HL-60 (cell line): Measurements from ENCODE around the gene LRMDA.

Experiments
- DNase-seq, 2 experiments: peaks; one replicate each; pipeline ENCODE4 v3.0.0-alpha.2; 2010 to 2020; ENCODE audit warnings: low read depth in 1 of 2, low spot score in 1 of 2
- H3K27ac ChIP-seq: fragments of 250-450 bp; sonication (Bioruptor Pico); replicated peaks from 2 replicates; pipeline ENCODE4 v1.5.1; 2020; ENCODE audit warnings: mild to moderate bottlenecking, moderate library complexity
- H3K27me3 ChIP-seq: fragments of 250-450 bp; sonication (Bioruptor Pico); 2 replicates; pipeline ENCODE4 v1.5.1; 2021; ENCODE audit warnings: mild to moderate bottlenecking, moderate library complexity; ENCODE audit not compliant: insufficient read depth, poor library complexity, severe bottlenecking
- H3K4me3 ChIP-seq: replicated peaks from 2 replicates; pipeline ENCODE4 v1.5.1; 2011; ENCODE audit warnings: mild to moderate bottlenecking, control low read depth, low read length; ENCODE audit not compliant: insufficient read depth
- CTCF ChIP-seq: IDR thresholded peaks from one replicate; pipeline ENCODE4 v1.5.1; 2011; ENCODE audit warnings: low read length, control low read depth, inconsistent platforms; ENCODE audit not compliant: insufficient read depth
- GABPA ChIP-seq: IDR thresholded peaks from 2 replicates; pipeline ENCODE4 v1.6.1; 2012; ENCODE audit warnings: low read depth
- POLR2AphosphoS5 ChIP-seq: IDR thresholded peaks from 2 replicates; pipeline ENCODE4 v1.6.1; 2012; ENCODE audit warnings: low read depth
- REST ChIP-seq: IDR thresholded peaks from 2 replicates; pipeline ENCODE4 v1.6.1; 2012; ENCODE audit warnings: low read depth; ENCODE audit not compliant: insufficient replicate concordance
- SPI1 ChIP-seq: IDR thresholded peaks from 2 replicates; pipeline ENCODE4 v1.6.1; 2012; ENCODE audit warnings: low read depth, mild to moderate bottlenecking, borderline replicate concordance

LRMDA gene

GRCh38 chr10:75658915-75659314 lies 227.5 kb downstream of the LRMDA start:
- Histone ChIP-seq H3K27ac (no peak overlapping the region), H3K27me3 (no peaks in the 10 kb centered on the region), H3K4me3 (no peak overlapping the region)
- DNase-seq = no peak
- TF ChIP-seq CTCF = no peak
- no peak for TF ChIP-seq SPI1
- TF ChIP-seq GABPA = no peak
- TF ChIP-seq REST = no peak
- TF ChIP-seq POLR2AphosphoS5 = no peak

GRCh38 chr10:75660823-75661222 lies 229.4 kb downstream of the LRMDA start:
- Histone ChIP-seq H3K4me3 (no peak overlapping the region), H3K27me3 (no peaks in the 10 kb centered on the region), H3K27ac (no peak overlapping the region)
- DNase-seq = no peak
- TF ChIP-seq SPI1 = no peak
- no peak for TF ChIP-seq GABPA

- Histone ChIP-seq H3K27me3 (no peaks in the 10 kb centered on the region), H3K27ac (no peak overlapping the region), H3K4me3 (no peak overlapping the region)
- TF ChIP-seq SPI1 (no peak), POLR2AphosphoS5 (no peak), REST (no peak), GABPA (no peak), CTCF (no peak)
- DNase-seq = no peak
Observed at GRCh38 chr10:75662715-75663114, 231.3 kb downstream of the LRMDA start.

GRCh38 chr10:75663947-75664664 lies 232.7 kb downstream of the LRMDA start:
- TF ChIP-seq POLR2AphosphoS5 (no peak), SPI1 (no peak), REST (no peak), GABPA (no peak), CTCF (no peak)
- DNase-seq = no peak
- Histone ChIP-seq H3K4me3 (no peak overlapping the region), H3K27ac (no peak overlapping the region), H3K27me3 (no peaks in the 10 kb centered on the region)
